ENCODE measurements around the gene FYB1. TPM values are rescaled to one million over a fixed set of nuclear protein-coding genes. Genes with fewer than 3 reads are reported as not detected.
A peak's percentile ranks its signal among the peaks of the same experiment; 100 is the strongest.

Gene FYB1
- total and polyA plus RNA-seq, 4 experiments from 2014 or later: 184 to 596 (median 493) TPM

DNA sequence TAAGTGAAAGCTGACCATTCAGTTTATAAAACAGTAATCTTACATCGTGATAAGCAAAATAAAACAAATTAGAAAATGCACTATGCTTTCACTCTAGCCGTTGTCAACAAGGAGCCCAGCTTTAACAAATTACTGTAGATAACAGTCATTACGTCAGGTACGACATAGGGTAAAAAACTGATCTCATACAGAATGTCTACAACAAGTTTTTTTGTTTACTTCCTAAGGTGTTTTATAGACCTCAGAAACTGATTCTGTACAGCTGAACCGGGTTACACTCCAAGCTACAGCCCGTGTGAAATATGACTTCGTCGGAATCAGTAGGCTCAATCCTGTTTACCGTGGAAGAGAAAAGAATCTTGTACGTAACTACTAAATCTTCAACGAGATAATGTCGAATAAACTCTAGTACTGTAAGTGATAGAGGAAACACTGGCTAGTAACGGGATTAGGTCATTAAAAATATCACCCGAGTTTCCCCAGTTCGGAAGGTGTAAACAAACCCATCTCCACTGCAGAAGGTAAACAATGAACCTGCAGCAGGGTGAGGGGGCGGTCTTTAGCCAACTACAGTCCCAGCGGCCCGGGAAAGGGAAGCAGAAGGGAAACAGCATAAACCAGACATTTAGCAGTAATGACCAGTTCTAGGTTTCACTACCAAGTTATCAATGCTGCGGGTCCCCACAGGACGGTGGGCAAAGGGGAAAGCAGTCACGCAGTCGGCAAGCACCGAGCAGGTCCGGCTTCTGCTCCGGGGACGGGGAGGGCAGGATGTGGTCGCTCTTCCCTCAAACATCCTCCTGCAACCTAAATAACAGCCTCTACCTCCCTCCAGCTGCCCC is 146.2 kb downstream of the FYB1 start:
- no peaks in the 10 kb centered on the region for H3K9me3 ChIP-seq (ENCODE audit: control insufficient read depth in 1 of 2, low read length in 2 of 2)
- H3K27me3 ChIP-seq (ENCODE audit: insufficient read depth, low read length): peaks cover 13% of the 10 kb centered on the region
- peaks cover 8% of the 10 kb centered on the region for H3K36me3 ChIP-seq (ENCODE audit: insufficient read depth, low read length)
- Mint-ChIP-seq H3K36me3 (peaks cover 14 to 33% of the 10 kb centered on the region in 2 donors), H3K9me3 (peaks cover 0 to 5% (median 0%) of the 10 kb centered on the region in 8 donors), H3K4me1 (peaks cover 30 to 70% (median 47%) of the 10 kb centered on the region in 4 donors), H3K4me3 (peak overlapping the region; percentile 96 to 99 (median 98)), H3K27ac (peak overlapping the region; percentile 95 to 99 (median 97)), H3K27me3 (peaks cover 6 to 10% of the 10 kb centered on the region in 2 donors)
- H3K27ac ChIP-seq (ENCODE audit: low read depth, low read length): peak overlapping the region; percentile 97
- DNase-seq: peak; percentile 60 to 83 (median 72)
- CTCF ChIA-PET (ENCODE audit: partially characterized antibody): interaction anchor here (1.1 to 2.8 kb wide), 6 partner anchors 7 to 210 kb away, joined by 3 to 19 read pairs (median 6); no protein-coding TSS in a partner anchor
- intact Hi-C loops (cut with micrococcal nuclease): loop anchor here (1.0 to 5.0 kb wide), 5 partner anchors 11 to 209 kb away; partner anchors contain the start of gene FYB1
- H3K4me3 ChIP-seq (ENCODE audit: low read length in 2 of 2): peak overlapping the region; percentile 13 to 56
- POLR2A ChIA-PET (ENCODE audit: partially characterized antibody): interaction anchor here (0.8 to 4.1 kb wide), 13 partner anchors 11 to 1581 kb away, joined by 3 to 14 read pairs (median 4); no protein-coding TSS in a partner anchor
- H3K4me1 ChIP-seq (ENCODE audit: insufficient read depth, low read length): peaks cover 48% of the 10 kb centered on the region

DNA sequence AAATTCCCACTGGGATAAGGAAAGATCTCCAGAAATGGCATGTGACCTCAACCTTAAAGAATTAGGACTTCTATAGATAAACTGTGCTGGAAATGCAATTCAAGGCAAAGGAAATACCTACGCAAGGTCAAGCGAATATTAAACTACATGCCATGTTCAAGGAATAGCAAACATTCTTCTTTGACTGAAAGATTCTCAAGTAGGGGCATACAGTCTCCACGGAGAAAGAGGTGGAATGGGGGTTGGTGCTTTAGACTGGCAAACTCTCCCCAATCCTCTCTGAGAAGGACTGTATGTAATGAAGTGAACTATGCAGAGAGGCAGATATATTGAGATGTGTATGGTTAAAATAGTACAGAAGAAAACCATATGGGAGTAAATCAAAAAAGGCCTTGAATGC is 151.3 kb downstream of the FYB1 start:
- H3K27ac Mint-ChIP-seq: peak overlapping the region in 1 of 7 donors; percentile 49

DNA sequence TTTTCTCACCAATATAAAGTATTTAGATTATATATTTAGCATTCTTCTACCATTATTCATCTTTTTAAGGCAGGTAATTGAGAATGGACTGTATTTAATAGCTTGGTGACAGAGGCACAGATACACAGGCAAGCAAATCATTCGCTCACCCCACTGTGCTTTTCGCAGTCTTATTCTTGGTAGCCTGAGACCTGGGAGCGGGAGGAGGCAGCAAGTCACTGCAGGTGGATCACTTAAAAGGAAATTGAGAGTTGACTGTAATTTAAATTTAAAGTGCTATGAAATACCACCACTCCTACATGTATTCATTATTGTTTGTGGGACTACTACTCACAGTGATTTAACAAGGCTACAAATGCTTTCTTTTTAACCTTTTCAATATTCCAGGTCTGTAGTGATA is 154.9 kb downstream of the FYB1 start:
- H3K4me3 Mint-ChIP-seq: peak overlapping the region in 2 of 8 donors; percentile 8 to 66

More for the DNA sequence above, 151.3 kb downstream of the FYB1 start:
- intact Hi-C loops (cut with micrococcal nuclease): no loop called here
- Mint-ChIP-seq H3K27me3 (peaks cover 0 to 2% of the 10 kb centered on the region in 2 donors), H3K36me3 (peaks cover 43 to 54% of the 10 kb centered on the region in 2 donors), H3K9me3 (peaks cover 0 to 20% (median 12%) of the 10 kb centered on the region in 8 donors), H3K4me3 (no peak overlapping the region), H3K4me1 (peaks cover 45 to 78% (median 61%) of the 10 kb centered on the region in 4 donors)
- H3K4me1 ChIP-seq (ENCODE audit: insufficient read depth, low read length): peaks cover 63% of the 10 kb centered on the region
- no peaks in the 10 kb centered on the region for H3K27me3 ChIP-seq (ENCODE audit: insufficient read depth, low read length)
- peaks cover 0 to 6% of the 10 kb centered on the region in 2 donors for H3K9me3 ChIP-seq (ENCODE audit: control insufficient read depth in 1 of 2, low read length in 2 of 2)
- no peak overlapping the region for H3K4me3 ChIP-seq (ENCODE audit: low read length in 2 of 2)
- ChIA-PET CTCF (ENCODE audit: partially characterized antibody) (interaction anchor here (1.2 kb wide), 1 partner anchor 13 kb away, joined by 3 read pairs; no protein-coding TSS in a partner anchor), POLR2A (ENCODE audit: partially characterized antibody) (no interaction called here)
- H3K27ac ChIP-seq (ENCODE audit: low read depth, low read length): no peak overlapping the region
- peaks cover 14% of the 10 kb centered on the region for H3K36me3 ChIP-seq (ENCODE audit: insufficient read depth, low read length)
- no peak for DNase-seq

DNA sequence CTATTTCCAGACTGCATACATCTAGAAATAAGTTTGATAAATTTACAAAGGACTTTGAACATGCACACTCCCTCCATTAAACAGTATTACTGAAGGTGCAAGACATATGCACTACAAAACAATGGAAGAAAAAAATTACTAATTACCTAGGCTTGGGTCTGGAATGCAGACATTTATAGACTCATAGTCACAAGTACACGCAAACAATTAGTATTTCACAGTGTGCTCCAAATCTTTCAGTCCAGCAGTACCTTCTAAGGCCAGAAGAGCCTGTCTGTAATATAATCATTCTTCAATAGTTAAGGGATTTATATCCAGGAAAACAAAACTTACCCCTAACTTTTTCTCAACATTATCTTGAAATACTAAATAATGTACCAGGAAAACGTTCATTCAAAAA is 156.3 kb downstream of the FYB1 start:
- H3K4me1 Mint-ChIP-seq: peaks cover 53 to 76% (median 69%) of the 10 kb centered on the region in 4 donors
- ChIA-PET POLR2A (ENCODE audit: partially characterized antibody) (interaction anchor here (2.6 kb wide), 1 partner anchor 10 kb away, joined by 7 read pairs; no protein-coding TSS in a partner anchor), CTCF (ENCODE audit: partially characterized antibody) (no interaction called here)
- Histone ChIP-seq H3K36me3 (ENCODE audit: insufficient read depth, low read length) (peaks cover 6% of the 10 kb centered on the region), H3K27ac (ENCODE audit: low read depth, low read length) (no peak overlapping the region), H3K27me3 (ENCODE audit: insufficient read depth, low read length) (no peaks in the 10 kb centered on the region), H3K9me3 (ENCODE audit: control insufficient read depth in 1 of 2, low read length in 2 of 2) (peaks cover 0 to 6% of the 10 kb centered on the region in 2 donors), H3K4me3 (ENCODE audit: low read length in 2 of 2) (no peak overlapping the region), H3K4me1 (ENCODE audit: insufficient read depth, low read length) (peaks cover 83% of the 10 kb centered on the region)
- H3K27ac Mint-ChIP-seq: peak overlapping the region in 4 of 7 donors; percentile 0 to 30 (median 20)
- no peaks in the 10 kb centered on the region for H3K27me3 Mint-ChIP-seq
- H3K9me3 Mint-ChIP-seq: peaks cover 0 to 20% (median 12%) of the 10 kb centered on the region in 8 donors
- intact Hi-C loops (cut with micrococcal nuclease): no loop called here
- H3K4me3 Mint-ChIP-seq: peak overlapping the region in 5 of 8 donors; percentile 1 to 28 (median 17)
- DNase-seq: no peak
- peaks cover 28 to 37% of the 10 kb centered on the region in 2 donors for H3K36me3 Mint-ChIP-seq

More for the DNA sequence above, 154.9 kb downstream of the FYB1 start:
- peaks cover 14% of the 10 kb centered on the region for H3K36me3 ChIP-seq (ENCODE audit: insufficient read depth, low read length)
- intact Hi-C loops (cut with micrococcal nuclease): no loop called here
- H3K4me1 ChIP-seq (ENCODE audit: insufficient read depth, low read length): peaks cover 73% of the 10 kb centered on the region
- ChIA-PET CTCF (ENCODE audit: partially characterized antibody) (no interaction called here), POLR2A (ENCODE audit: partially characterized antibody) (no interaction called here)
- Mint-ChIP-seq H3K4me1 (peaks cover 50 to 78% (median 68%) of the 10 kb centered on the region in 4 donors), H3K27ac (peak overlapping the region in 2 of 7 donors; percentile 14 to 70), H3K27me3 (no peaks in the 10 kb centered on the region), H3K9me3 (peaks cover 0 to 20% (median 12%) of the 10 kb centered on the region in 8 donors), H3K36me3 (peaks cover 39 to 50% of the 10 kb centered on the region in 2 donors)
- DNase-seq: no peak
- no peaks in the 10 kb centered on the region for H3K27me3 ChIP-seq (ENCODE audit: insufficient read depth, low read length)
- no peak overlapping the region for H3K27ac ChIP-seq (ENCODE audit: low read depth, low read length)
- H3K4me3 ChIP-seq (ENCODE audit: low read length in 2 of 2): no peak overlapping the region
- H3K9me3 ChIP-seq (ENCODE audit: control insufficient read depth in 1 of 2, low read length in 2 of 2): peaks cover 0 to 6% of the 10 kb centered on the region in 2 donors

DNA sequence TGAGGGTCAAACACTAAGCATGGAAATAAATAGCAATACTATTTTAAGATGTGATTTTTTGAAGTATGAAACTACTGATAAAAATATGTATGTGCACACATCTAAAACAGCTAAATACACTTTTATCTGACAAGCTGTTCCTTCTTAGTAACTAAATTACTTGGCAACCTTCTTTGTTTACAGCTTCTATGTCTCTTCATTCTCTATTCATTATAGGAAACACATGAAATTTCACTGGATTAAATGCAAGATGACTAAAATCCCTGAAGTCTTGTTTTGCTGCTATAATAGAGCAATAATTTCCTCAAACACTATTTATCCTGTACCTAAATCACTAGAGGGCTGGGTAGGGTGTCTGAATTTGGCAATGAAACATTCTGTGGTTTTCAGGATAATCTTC is 156.8 kb downstream of the FYB1 start:
- no peak for DNase-seq
- CTCF ChIA-PET (ENCODE audit: partially characterized antibody): interaction anchor here (0.6 to 1.1 kb wide), 2 partner anchors 10 to 18 kb away, joined by 3 read pairs; no protein-coding TSS in a partner anchor

DNA sequence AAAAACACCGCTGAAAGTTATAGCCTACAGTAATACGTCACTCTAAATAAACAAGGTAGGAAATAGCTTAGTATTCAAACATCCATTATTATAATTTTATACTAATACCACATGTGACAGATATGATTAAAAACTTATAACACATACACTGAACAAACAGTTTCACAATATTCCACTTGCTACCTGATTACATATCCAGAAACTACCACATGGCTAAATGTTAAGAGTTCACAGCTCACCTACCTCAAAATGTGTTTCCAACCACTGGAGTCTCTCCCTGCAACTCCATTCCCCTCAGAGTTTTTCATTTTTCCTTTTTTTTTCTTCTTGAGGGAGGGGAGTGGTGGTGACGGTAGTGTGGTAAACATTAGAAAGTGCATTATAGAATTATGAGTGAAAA is 157.3 kb downstream of the FYB1 start:
- Mint-ChIP-seq H3K27me3 (no peaks in the 10 kb centered on the region), H3K4me3 (peak overlapping the region in 2 of 8 donors; percentile 5 to 39), H3K36me3 (peaks cover 19 to 29% of the 10 kb centered on the region in 2 donors), H3K9me3 (peaks cover 0 to 13% (median 8%) of the 10 kb centered on the region in 8 donors), H3K27ac (no peak overlapping the region), H3K4me1 (peaks cover 50 to 75% (median 63%) of the 10 kb centered on the region in 4 donors)
- no peak overlapping the region for H3K27ac ChIP-seq (ENCODE audit: low read depth, low read length)
- no peaks in the 10 kb centered on the region for H3K27me3 ChIP-seq (ENCODE audit: insufficient read depth, low read length)
- ChIA-PET POLR2A (ENCODE audit: partially characterized antibody) (interaction anchor here (2.6 kb wide), 1 partner anchor 11 kb away, joined by 7 read pairs; no protein-coding TSS in a partner anchor), CTCF (ENCODE audit: partially characterized antibody) (interaction anchor here (0.6 to 1.1 kb wide), 2 partner anchors 11 to 19 kb away, joined by 3 read pairs; no protein-coding TSS in a partner anchor)
- H3K4me3 ChIP-seq (ENCODE audit: low read length in 2 of 2): no peak overlapping the region
- peaks cover 92% of the 10 kb centered on the region for H3K4me1 ChIP-seq (ENCODE audit: insufficient read depth, low read length)
- peaks cover 0 to 6% of the 10 kb centered on the region in 2 donors for H3K9me3 ChIP-seq (ENCODE audit: control insufficient read depth in 1 of 2, low read length in 2 of 2)
- no peak for DNase-seq
- H3K36me3 ChIP-seq (ENCODE audit: insufficient read depth, low read length): peaks cover 6% of the 10 kb centered on the region
- intact Hi-C loops (cut with micrococcal nuclease): loop anchor here (1.0 kb wide), 1 partner anchor 11 kb away; no protein-coding TSS in a partner anchor

More for the DNA sequence above, 156.8 kb downstream of the FYB1 start:
- peaks cover 88% of the 10 kb centered on the region for H3K4me1 ChIP-seq (ENCODE audit: insufficient read depth, low read length)
- H3K27ac ChIP-seq (ENCODE audit: low read depth, low read length): no peak overlapping the region
- H3K27me3 Mint-ChIP-seq: no peaks in the 10 kb centered on the region
- H3K27ac Mint-ChIP-seq: peak overlapping the region in 2 of 7 donors; percentile 0 to 45
- H3K36me3 ChIP-seq (ENCODE audit: insufficient read depth, low read length): peaks cover 6% of the 10 kb centered on the region
- H3K4me3 Mint-ChIP-seq: peak overlapping the region in 2 of 8 donors; percentile 4 to 29
- H3K9me3 Mint-ChIP-seq: peaks cover 0 to 17% (median 11%) of the 10 kb centered on the region in 8 donors
- H3K36me3 Mint-ChIP-seq: peaks cover 23 to 33% of the 10 kb centered on the region in 2 donors
- no peak overlapping the region for H3K4me3 ChIP-seq (ENCODE audit: low read length in 2 of 2)
- intact Hi-C loops (cut with micrococcal nuclease): loop anchor here (1.0 kb wide), 1 partner anchor 11 kb away; no protein-coding TSS in a partner anchor
- POLR2A ChIA-PET (ENCODE audit: partially characterized antibody): interaction anchor here (2.6 kb wide), 1 partner anchor 10 kb away, joined by 7 read pairs; no protein-coding TSS in a partner anchor
- H3K27me3 ChIP-seq (ENCODE audit: insufficient read depth, low read length): no peaks in the 10 kb centered on the region
- H3K4me1 Mint-ChIP-seq: peaks cover 52 to 75% (median 67%) of the 10 kb centered on the region in 4 donors
- peaks cover 0 to 6% of the 10 kb centered on the region in 2 donors for H3K9me3 ChIP-seq (ENCODE audit: control insufficient read depth in 1 of 2, low read length in 2 of 2)
